Fibroblast of peridontal ligament (primary cell): Measurements from ENCODE around the gene KCP.
"Not testable (repeated sequence)": the region's sequence is repeated elsewhere in the genome, so short reads cannot be mapped to it uniquely, and the experiment has no call there.

ENCODE experiments used
- DNase-seq: peaks from one replicate; pipeline ENCODE4 v3.0.0-alpha.2; 2010; ENCODE audit errors: extremely low read depth

Gene KCP

DNA sequence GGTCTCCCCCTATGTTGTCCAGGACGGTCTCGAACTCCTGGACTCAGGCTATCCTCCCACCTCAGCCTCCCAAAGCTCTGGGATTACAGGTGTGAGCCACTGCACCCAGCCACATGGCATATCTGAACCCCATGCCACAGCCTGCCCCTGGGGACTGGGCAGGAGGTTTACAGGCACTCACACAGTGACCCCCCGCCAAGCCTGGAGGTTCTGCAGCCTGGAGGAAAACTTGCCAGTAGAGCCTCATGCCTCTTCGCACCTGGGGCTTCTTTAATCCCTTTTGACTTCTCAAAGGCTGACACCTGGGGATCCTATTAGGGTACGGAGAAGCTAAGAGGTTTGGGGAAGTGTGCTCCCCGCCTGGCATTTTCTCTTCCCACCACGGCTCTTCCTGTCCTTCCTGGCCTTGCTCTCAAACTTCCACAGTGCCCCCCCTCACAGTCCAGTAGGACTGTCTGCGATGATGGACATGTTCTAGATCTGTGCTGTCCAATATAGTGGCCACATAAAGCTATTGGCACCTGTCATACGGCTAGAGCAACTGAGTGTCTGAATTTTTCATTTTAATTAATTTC, 11.4 kb upstream of the KCP start:
- no peak for DNase-seq

DNA sequence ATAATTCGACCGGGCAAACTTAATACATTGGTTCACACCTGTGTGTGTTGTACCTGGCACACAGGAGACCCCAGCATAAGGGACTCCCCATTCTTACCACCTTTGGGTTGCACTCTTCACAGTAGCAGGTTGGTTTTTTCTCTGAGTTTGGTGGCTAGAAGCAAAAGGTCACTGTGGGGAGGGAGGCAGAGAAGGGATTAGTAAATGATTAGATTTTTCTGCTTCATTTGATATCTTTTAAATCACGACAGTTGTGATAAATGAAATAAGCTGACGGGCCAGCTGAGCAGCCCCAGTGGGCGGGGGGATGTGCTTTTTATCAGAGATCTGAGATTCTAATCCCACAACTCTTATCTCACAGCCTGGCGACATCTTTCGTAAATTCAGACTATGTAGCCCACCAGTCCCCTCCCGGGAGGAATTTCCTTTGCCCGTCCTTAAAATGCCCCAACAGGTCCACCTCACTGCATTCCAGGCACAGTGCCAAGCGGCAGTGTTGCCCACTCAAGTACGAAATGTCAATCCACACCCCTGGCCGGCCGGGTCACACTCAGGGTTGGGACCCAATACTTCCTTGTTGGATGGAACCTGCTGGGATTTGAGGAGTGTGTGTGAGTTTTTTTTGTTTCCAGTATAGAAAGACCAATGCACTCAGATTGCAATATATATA, 10.5 kb upstream of the KCP start:
- DNase-seq = no peak

DNA sequence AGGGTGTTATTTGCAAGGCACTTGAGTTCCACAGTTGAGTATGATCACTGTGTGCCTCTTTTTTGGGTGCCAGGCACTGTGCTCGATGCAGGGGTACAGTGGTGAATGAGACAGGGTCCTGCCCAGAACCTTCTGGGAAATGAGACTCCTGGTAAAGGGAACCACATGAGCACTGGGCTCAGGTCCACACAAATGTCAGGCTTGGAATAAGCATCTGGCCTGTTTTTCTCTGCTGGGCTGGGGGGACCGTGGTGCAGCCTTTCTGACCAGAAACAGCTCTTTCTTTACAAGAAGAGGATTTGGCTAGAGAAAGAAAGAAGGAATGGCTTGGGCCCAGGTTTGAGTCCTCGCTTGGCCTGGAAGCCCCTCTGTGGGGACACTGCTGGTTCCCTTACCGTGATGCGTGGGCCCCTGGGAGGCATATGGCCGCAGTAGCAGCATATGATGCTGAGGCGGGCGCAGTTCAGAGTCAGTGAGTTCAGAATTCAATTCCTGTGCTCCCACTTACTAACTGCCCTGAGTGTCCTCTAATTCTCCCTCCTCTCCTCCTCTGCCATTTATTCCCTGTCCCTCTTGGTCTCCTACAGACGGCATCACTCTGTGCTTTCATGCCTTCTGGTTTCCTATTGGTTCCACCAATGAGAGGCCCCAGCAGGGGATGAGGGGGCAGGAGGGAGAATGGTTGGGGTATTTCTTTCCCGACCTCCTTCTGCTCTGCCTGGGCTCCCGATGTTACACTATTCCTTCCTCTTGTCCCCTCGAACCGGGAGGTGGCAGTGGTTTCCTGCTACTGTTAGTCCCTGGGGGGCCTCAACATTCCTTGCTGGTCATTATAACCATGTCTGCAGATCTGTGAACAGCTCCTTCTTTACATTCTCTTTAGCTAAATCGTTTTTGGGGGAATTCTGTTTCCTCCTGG, 9.6 kb upstream of the KCP start:
- DNase-seq = no peak

DNA sequence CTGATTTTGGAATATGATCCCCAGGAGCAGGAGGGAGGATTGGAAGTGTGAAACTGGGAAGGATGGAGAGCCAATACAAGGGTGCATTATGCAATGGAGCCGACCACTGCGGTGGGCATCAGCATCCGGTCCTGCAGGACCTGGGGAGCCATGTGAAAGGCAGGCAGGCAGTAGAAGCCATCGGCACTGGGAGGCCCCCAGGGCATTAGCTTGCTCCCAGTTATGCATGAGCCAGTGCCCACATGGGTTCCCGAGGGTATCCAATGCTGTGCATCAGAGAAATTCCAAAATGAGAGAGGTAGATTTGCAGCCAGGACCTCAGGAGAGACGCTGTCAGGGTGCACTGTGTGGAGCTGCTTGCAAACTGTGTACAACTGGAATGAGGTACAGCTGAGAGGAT, 8.7 kb upstream of the KCP start:
- no peak for DNase-seq

DNA sequence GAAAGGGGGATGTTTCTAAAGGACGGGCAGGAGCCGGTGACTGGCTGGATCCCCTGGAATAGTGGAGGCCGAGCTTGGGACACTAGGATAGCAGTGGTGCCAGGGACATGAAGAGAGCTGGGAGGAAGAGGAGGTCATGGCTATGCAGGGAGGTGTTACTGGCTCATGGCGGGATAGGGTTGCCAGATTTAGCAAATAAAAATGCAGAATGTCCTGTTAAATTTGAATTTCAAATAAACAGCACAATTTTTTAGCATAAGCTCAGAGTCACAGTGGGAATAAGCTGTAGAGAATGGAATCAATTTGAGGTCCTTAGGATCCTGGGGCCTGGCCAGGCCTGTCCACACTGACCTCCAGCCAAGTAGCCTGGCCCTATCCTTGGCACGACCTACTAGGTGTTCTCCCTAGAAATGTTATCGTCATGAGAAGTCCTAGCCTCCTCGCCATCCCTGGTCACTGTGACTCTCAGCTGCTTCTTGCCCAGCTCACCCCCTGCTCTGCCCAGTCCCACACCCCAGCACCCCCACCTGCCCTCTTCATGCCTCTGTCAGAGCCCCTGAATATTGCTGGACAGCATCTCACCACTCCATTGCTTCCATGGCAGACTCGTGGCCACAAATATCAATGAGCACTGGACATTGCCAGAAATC, 7.6 kb upstream of the KCP start:
- DNase-seq = no peak

DNA sequence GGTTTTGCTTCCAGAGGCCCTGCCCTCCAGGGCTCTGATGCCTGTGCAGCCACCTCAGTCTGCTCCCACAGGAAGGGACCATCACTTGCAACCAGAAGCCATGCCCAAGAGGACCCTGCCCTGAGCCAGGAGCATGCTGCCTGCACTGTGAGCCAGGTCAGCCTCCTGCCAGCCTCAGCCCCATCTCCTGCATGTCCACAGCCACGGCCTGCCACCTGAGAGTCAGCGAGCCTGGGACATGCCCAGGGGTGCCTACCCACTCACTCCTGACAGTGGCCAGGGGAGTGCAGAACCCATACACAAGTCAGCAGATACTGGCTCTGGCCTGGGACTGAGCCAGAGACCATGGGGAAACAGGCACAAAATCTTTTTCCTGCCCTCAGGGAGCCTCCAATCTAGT, 6.6 kb upstream of the KCP start:
- no peak for DNase-seq

DNA sequence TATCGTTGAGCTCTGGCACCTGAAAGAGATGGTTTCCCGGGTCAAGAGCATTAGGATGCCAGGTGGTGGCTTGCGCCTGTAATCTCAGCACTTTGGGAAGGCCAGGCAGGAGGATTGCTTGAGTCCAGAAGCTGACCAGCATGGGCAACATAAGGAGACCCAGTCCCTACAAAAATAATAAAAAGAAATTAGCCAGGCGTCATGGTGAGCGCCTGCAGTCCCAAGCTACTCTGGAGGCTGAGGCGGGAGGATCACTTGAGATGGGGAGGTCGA, 6.1 kb upstream of the KCP start:
- no peak for DNase-seq

DNA sequence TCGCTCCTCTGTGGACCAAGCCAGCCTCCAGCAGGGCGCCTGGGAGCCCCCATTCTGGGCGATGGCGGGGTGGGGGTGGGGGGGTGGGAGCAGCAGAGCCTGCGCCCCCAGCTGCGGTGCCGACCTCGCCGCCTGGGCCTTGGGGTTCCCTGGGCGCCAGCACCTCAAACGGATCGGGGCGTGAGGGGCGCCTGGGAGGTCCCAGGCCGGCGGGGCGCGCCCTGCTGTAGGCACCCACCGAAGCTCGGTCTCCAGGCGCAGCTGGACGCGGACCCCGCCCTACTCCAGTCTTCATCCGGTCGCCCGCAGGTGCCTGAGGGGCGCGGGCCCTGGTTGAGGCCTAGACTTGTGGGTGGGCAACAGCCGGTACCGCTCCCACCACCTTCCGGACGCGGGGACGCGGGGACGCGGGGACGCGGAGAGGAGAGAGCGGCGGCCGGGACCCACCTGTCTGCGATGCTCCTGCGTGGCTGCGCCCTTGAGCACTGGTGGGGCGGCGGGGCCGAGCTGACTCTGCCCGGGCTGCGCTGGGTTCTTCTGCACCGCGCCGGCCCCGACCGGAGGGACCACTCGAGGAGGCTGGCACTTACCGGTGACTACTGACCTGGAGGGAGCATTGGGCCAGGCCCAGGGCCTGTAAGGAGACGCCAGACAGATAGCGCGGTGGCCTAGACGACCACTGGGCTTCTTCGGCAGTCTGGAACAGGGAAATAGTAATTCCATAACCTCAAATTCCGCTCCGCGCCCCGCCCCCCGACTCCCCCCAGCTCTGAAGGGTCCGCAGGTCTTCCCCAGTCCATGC, 5.5 kb upstream of the KCP start:
- no peak for DNase-seq

DNA sequence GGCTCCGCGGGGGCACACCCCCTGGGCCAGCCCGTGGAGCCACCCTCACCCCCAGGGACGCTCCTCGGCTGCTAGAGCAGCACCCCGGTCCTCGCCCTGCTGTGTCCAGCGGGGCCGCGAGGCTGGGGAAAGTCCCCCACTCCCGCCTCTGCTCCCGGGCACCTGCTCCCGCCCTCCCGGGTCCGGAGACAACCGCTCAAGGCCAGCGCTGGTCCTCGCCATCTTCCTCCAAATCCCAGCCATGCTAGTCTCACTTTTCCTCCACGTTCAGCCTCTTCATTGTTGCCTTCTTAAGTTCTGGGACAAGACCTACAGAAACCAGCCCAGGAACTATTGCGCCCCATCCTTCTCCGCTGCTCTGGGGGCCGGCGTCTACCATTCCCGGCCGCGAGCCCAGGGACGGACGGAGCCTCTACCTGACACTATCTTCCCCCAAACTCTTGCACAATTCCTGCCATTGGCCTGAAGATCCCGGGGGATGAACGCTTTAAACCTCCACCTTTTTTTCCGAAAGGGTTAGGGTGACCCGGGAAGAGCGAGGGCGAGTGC, 4.8 kb upstream of the KCP start:
- no peak for DNase-seq

DNA sequence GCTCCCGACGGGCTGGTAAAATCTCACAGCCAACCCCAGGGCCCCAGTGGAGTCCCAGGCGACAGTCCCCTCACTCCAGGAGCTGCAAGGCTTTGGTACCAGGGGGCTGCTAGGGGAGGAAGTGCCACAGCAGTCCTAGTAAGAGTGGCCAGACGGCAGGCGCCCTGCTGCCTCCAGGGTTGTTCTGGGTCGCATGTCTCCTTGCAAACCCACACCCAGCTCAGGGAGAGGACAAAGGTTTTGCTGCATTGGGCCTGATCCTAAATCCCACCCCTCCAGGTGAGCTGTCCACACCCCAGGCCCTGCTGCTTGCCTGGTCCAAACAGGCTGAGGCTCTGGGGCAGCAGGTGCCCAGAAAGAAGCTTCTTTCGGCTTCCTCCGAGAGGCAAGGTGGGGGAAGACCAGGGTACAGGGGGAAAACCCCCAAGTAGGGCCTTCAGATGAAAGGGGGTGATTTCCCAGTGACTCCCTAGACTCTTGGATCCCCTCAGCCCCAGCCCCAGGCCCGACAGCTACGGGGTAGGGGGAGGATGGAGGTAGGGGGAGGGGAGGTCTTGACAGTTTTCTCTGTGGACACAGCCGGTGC, 4.2 kb upstream of the KCP start:
- DNase-seq = no peak

DNA sequence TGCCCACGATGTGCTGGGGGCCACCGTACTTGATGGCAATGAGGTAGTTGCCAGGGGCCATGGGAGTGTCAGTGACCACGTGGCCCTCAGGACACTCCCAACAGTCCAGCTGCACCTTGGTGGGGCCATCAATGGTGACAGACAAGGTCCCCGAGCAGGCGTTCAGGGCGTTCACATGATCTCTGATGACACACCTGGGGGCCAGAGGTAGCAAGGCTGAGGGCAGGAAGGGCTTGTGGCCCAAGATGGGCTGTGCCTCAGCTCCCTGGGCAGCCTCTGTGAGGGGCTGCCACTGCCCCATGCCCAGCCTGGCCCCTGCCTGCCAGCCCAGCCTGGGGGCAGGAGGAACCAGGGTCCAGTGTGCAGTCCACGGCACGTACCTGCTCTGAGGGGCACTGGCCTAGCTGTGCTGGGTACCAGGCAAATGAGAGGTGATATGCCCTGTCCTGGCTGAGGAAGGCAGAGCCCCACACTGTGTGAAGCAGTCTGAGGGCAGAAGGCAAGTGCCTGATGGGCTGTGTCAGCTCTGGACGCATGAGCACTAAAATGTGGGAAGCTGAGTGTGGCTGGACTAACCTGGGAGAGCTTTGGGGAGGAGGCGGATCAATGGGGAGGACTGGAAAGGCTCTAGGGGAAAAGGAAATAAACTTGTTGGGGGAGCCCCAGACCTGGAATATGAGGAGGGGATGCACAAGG, 3.5 kb upstream of the KCP start:
- DNase-seq = no peak

DNA sequence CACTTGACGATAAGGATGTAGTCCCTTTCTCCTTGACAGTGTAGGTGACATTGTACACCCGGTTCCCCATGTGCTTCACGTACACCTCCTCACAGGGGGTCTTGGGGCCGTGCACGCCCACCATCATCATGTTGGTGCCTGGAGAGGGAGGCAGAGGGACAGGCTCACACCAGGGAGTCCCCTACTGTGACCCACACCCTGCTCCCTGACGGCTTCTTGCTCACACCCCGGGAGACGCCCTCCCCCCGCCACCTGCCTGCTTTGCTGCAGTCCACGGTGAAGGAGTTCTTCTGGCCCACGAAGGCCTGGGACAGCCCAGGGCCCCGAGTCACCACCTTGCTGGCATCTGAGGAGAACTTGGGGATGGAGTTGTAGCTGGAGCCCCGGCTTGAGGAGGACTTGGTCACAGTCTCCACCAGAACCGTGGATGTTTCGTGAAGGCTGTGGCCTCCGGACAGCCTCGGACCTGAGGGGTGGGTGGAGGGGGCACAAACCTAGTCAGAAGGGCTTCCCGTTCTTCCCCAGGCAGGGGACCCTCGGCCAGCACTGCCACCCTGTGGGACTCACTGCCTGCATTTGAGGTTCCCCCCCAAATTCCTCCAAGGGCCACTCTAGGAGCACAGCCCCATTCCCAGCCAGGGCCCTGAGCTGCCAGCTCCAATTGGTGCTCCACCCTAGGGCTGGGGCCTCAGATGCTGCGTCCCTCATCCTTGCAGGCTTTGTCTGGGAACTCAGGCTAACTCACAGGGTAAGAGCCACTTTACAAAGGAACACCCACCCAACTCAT, 2.4 kb upstream of the KCP start:
- DNase-seq = not testable (repeated sequence)

DNA sequence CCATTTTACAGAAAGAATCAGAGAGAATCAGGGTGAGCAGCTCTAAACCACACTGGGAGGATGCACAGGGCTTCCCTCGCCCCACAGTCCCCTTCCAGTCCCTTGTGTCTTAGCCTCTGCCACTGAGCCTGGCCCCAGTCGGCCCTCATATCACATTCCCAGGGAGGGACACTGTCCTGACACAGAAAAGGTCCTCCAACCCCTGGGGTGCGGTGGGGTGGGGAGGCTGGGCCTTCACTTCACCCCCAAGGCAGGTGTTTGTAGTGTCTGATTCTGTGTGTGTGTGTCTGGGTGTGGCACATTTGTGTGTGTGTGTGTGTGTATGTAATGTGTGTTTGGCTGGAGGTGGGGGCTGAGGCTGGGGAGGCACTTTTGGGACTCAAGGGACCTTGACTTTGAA, 1.8 kb upstream of the KCP start:
- DNase-seq = no peak

DNA sequence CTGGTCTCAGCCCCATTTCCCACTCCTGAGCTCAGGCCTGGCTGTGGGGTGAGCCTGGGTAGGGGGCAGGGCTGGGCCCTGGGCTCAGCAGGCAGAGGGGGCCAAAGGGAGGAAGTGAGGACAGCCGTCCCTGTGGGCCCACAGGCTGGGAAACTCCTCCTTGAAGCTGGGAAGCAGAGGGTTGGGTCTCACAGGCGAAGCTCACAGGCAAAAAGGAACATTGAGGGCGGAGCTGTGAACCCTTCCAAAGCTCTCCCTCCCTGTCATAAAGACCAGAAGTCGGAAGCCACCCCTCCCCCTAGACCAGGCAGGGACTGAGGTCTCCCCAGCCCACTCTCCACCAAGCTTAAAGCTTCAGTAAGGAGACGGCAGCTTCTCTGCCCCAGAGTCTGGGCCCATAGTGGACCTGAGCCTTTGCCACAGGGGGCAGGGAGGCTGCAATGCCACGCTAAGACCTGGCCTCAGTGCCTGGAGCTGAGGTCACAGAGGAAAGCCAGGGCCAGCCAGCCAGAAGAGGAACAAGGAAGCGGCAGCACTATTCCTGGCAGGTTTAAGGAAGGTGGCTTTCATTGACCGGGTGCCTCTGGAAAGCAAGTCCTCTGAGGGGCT, 1.0 kb upstream of the KCP start:
- no peak for DNase-seq

DNA sequence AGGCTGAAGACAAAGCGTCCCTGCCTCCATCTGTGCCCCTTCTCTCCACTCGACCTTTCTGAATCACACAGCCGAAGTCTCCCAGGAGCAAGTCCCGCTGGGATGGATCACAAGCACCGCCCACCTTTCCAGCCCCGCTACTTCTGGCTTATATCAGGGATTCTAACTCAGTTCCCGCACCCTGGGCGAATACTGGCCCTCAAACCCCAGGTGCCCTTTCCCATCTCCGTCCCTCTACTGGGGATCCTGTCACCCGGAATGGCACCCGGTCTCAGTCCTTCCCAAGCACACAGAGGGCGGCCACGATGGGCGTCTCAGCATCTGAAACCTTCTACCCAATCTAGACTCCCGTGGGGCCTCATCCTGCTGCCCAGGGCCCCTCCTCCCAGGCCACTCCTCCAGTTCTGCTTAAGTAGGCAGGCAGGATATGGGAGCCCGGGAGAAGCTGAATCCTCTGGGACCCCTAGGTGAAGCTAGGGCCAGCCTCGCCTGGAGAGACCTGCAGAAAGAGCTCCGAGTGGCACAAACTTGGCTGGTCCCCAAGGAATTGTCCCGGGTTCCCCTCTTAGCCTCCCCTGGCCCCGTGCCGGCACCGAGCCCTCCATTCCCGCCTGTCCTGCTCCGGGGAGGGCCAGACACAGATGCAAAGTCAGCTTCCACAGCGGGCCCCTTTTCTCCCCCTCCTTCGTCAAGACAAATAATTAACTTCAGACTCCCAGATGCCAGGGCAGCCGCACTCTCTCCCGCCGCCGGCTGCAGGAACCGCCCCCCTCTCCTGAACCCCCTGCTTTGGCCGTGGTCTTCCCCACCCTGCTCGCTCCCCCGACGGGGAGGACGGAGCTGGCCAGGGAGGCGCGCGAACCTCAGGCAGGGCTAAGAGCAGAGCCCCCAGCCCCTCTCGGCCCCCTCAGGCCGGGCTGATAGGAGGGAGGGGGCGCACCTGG, 612 bp downstream of the KCP start:
- no peak for DNase-seq

DNA sequence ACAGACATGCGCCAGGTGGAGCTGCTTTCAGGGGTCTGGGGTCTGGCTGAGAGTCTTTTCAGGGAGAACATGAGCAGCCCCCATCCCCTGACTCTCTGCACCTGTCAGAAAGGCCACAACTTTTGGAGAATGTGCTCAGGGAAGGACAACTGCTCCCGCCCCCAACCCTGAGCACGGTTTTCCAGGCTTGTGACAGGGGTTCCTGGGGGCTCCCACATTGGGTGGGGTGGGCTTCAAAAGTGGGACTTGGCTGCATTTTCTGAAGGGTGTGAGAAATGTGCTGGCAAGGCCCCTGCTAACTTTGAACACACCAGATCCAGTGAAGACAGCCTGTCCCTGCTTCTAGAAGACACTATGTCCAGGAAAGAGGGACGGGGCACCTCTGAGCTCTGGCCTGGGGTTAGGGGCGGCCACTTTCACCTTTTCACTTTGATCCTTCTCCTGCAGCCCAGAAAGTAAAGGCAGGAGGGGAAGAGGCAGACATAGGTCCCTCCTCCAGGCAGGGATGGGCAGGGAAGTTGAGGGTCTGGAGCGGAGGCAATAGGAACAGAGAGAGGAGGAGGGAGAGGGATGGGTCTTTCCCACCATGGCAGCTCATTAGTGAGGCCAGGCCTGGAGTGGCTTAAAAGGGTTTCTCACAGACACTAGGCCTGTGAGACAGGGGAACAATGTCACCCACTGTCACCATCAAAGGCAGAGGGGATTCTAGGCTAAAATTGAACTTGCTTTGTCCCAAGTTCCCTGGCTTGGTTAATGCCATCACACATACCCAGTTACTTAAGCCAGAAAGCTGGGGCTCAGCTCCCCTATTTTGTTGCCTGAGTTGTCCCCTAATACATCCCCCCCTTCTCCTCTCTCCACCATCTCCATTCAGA, 1.5 kb downstream of the KCP start:
- DNase-seq = no peak
